CD14-positive monocyte (primary cell): Measurements from ENCODE around the gene TBXAS1. TPM values are rescaled to one million over a fixed set of nuclear protein-coding genes. Genes with fewer than 3 reads are reported as not detected.
A peak's percentile ranks its signal among the peaks of the same experiment; 100 is the strongest.

ENCODE experiments used
- DNase-seq, 3 donors: peaks; one replicate each; pipeline ENCODE4 v3.0.0-alpha.2; 2011 to 2022
- H2AFZ ChIP-seq: 2 replicates; pipeline ENCODE4 v1.6.0; 2012; ENCODE audit warnings: mild to moderate bottlenecking, low read depth, low read length, inconsistent platforms; ENCODE audit not compliant: insufficient read depth, poor library complexity, severe bottlenecking
- H3K27ac ChIP-seq, 2 donors: 1 replicate in 1 of 2; 2 replicates in 1 of 2; pipeline ENCODE4 v1.5.1; 2012 to 2013; ENCODE audit warnings: low read length in 2 of 2, control low read depth in 1 of 2, inconsistent platforms in 1 of 2, low read depth in 1 of 2, mild to moderate bottlenecking in 1 of 2
- H3K27me3 ChIP-seq, 2 donors: one replicate each; pipeline versions ENCODE4 v1.6.0 to v1.6.1; 2011 to 2013; ENCODE audit warnings: low read length in 2 of 2; ENCODE audit not compliant: control insufficient read depth in 2 of 2, insufficient read depth in 2 of 2
- H3K36me3 ChIP-seq, 2 donors: replicated peaks in 1 of 2; 1 replicate in 1 of 2; 2 replicates in 1 of 2; pipeline versions ENCODE4 v1.5.1 to v1.6.1; 2012 to 2013; ENCODE audit warnings: low read length in 2 of 2, control low read depth in 1 of 2, inconsistent platforms in 1 of 2, mild to moderate bottlenecking in 1 of 2; ENCODE audit not compliant: insufficient read depth in 2 of 2, control insufficient read depth in 1 of 2
- H3K4me1 ChIP-seq, 2 donors: 1 replicate in 1 of 2; 2 replicates in 1 of 2; pipeline versions ENCODE4 v1.5.1 to v1.6.1; 2012 to 2013; ENCODE audit warnings: low read length in 2 of 2, control low read depth in 1 of 2, inconsistent platforms in 1 of 2, mild to moderate bottlenecking in 1 of 2, moderate library complexity in 1 of 2; ENCODE audit not compliant: insufficient read depth in 2 of 2, control insufficient read depth in 1 of 2
- H3K4me2 ChIP-seq: replicated peaks from 2 replicates; pipeline ENCODE3; 2012; ENCODE audit warnings: low read length, moderate library complexity, mild to moderate bottlenecking; ENCODE audit not compliant: poor library complexity, severe bottlenecking; ENCODE audit errors: extremely low read depth
- H3K4me3 ChIP-seq, 3 experiments: fragments of 200-600 bp in 1 of 3; sonication (generic) in 1 of 3; replicated peaks in 1 of 3; 1 replicate in 2 of 3; 2 replicates in 1 of 3; pipeline ENCODE4 v1.5.1; 2011 to 2013; ENCODE audit warnings: low read length in 3 of 3, mild to moderate bottlenecking in 3 of 3, control low read depth in 2 of 3, low read depth in 2 of 3, inconsistent platforms in 1 of 3, moderate library complexity in 1 of 3
- H3K79me2 ChIP-seq: 2 replicates; pipeline ENCODE4 v1.6.0; 2012; ENCODE audit warnings: mild to moderate bottlenecking, control low read depth, inconsistent platforms, low read length, moderate library complexity; ENCODE audit not compliant: insufficient read depth
- H3K9ac ChIP-seq: 2 replicates; pipeline ENCODE4 v1.6.0; 2017; ENCODE audit warnings: low read length, mild to moderate bottlenecking; ENCODE audit not compliant: insufficient read depth, poor library complexity, severe bottlenecking
- H3K9me3 ChIP-seq, 2 donors: replicated peaks in 1 of 2; 1 replicate in 1 of 2; 2 replicates in 1 of 2; pipeline versions ENCODE4 v1.5.1 to v1.6.1; 2012 to 2013; ENCODE audit warnings: low read length in 2 of 2, control low read depth in 1 of 2; ENCODE audit not compliant: control insufficient read depth in 1 of 2, insufficient read depth in 1 of 2
- H4K20me1 ChIP-seq: 2 replicates; pipeline ENCODE4 v1.6.0; 2012; ENCODE audit warnings: mild to moderate bottlenecking, low read length, control low read depth, moderate library complexity; ENCODE audit not compliant: insufficient read depth
- H3K27ac Mint-ChIP-seq, 7 donors: one replicate each; pipeline ENCODE4 v1.8.0; 2020; ENCODE audit warnings: mild to moderate bottlenecking in 7 of 7, mixed read lengths in 7 of 7, moderate library complexity in 6 of 7, inconsistent platforms in 2 of 7
- H3K27me3 Mint-ChIP-seq, 3 donors: one replicate each; pipeline ENCODE4 v1.8.0; 2021 to 2022; ENCODE audit warnings: low read depth in 3 of 3, mild to moderate bottlenecking in 3 of 3, mixed read lengths in 3 of 3, moderate library complexity in 3 of 3, inconsistent platforms in 1 of 3
- H3K36me3 Mint-ChIP-seq, 2 donors: one replicate each; pipeline ENCODE4 v1.8.0; 2020; ENCODE audit warnings: mixed read lengths in 2 of 2, inconsistent platforms in 1 of 2, mild to moderate bottlenecking in 1 of 2
- H3K4me1 Mint-ChIP-seq: one replicate; pipeline ENCODE4 v1.8.0; 2020; ENCODE audit warnings: mild to moderate bottlenecking, mixed read lengths
- H3K4me3 Mint-ChIP-seq, 2 donors: one replicate each; pipeline ENCODE4 v1.8.0; 2020; ENCODE audit warnings: mild to moderate bottlenecking in 2 of 2, mixed read lengths in 2 of 2, moderate library complexity in 1 of 2
- H3K9me3 Mint-ChIP-seq, 7 donors: one replicate each; pipeline ENCODE4 v1.8.0; 2020 to 2022; ENCODE audit warnings: mixed read lengths in 7 of 7, mild to moderate bottlenecking in 6 of 7, moderate library complexity in 6 of 7, inconsistent platforms in 2 of 7
- WGBS: methylation state at CpG from one replicate; pipeline ENCODE4 v1.1.5; 2013; ENCODE audit warnings: missing lambda C conversion rate; ENCODE audit not compliant: insufficient coverage; 5-methylcytosine and 5-hydroxymethylcytosine counted together
- intact Hi-C, 2 donors: fragments of 100-400 bp; cut with micrococcal nuclease; formaldehyde crosslinking; loops; one replicate each; pipeline versions ENCODE4 v1.15.0 to v1.15.1; 2023
- polyA plus RNA-seq, 3 donors: library from polyadenylated mRNA; depleted of rRNA in 1 of 3; unstranded in 2 of 3; stranded (reverse) in 1 of 3; fragments of 300-500 nt in 2 of 3; fragments of >200 nt in 1 of 3; fragmentation: Illumina TruSeq in 2 of 3; gene quantifications; 1 replicate in 2 of 3; 2 replicates in 1 of 3; pipeline ENCODE4 v1.2.3, GENCODE V29; 2012 to 2021
- TF ChIP-seq, protein P1 (sequence below): fragments of 200-600 bp; IDR thresholded peaks from one replicate; pipeline ENCODE4 v1.8.0; 2022; ENCODE audit warnings: antibody characterized with exemption, mild to moderate bottlenecking

TBXAS1 gene
- polyA plus RNA-seq, 3 donors = 289 to 335 (median 298) TPM

DNA sequence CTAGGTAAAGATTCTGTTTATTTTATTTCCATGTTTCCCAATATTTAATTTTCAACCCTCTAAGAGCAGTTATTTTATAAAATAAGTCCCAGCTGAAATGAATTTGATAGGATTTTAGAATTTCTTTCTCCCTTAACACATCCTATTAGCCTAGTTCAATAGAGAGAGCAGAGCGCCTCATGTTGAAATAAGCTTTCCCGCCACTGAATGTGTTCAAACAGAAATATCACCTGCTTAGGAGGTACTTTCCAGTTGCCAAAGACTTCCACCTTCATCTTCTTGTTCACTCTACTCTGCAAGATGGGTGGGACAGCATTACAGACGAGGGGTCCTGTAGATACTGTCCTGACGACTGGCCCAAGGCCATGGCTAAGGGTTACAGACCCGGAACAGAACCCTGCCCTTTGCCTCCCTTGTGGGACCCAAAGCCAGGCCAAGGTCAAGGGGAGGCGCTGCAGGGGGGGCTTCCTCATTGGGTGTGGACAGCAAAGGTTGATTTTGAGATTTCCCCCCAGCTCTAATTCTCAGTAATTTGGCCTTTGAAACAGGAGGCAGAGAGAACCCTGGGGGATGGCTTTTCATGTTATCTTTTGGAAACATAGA is 171.7 kb downstream of the TBXAS1 start:
- peaks cover 42 to 81% of the 10 kb centered on the region in 2 donors for H3K36me3 Mint-ChIP-seq
- no peaks in the 10 kb centered on the region for H3K4me1 ChIP-seq
- H3K9ac ChIP-seq = no peak overlapping the region
- H3K27me3 Mint-ChIP-seq = peaks cover 0 to 3% (median 3%) of the 10 kb centered on the region in 3 donors
- no peak overlapping the region for H2AFZ ChIP-seq
- no peaks in the 10 kb centered on the region for H3K27me3 ChIP-seq
- peaks cover 99% of the 10 kb centered on the region for H4K20me1 ChIP-seq
- TF ChIP-seq, protein P1, sequence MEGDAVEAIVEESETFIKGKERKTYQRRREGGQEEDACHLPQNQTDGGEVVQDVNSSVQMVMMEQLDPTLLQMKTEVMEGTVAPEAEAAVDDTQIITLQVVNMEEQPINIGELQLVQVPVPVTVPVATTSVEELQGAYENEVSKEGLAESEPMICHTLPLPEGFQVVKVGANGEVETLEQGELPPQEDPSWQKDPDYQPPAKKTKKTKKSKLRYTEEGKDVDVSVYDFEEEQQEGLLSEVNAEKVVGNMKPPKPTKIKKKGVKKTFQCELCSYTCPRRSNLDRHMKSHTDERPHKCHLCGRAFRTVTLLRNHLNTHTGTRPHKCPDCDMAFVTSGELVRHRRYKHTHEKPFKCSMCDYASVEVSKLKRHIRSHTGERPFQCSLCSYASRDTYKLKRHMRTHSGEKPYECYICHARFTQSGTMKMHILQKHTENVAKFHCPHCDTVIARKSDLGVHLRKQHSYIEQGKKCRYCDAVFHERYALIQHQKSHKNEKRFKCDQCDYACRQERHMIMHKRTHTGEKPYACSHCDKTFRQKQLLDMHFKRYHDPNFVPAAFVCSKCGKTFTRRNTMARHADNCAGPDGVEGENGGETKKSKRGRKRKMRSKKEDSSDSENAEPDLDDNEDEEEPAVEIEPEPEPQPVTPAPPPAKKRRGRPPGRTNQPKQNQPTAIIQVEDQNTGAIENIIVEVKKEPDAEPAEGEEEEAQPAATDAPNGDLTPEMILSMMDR = no peak
- H3K27ac ChIP-seq = no peak overlapping the region
- no peak for DNase-seq
- intact Hi-C loops = loop anchor here (5.0 to 10.0 kb wide), 4 partner anchors 353 to 398 kb away; no protein-coding TSS in a partner anchor
- H3K9me3 Mint-ChIP-seq = peaks cover 0 to 3% (median 0%) of the 10 kb centered on the region in 7 donors
- H3K4me3 Mint-ChIP-seq = no peak overlapping the region
- no CpG with 5 or more reads among the region's 6 CpGs for WGBS
- H3K27ac Mint-ChIP-seq = peak overlapping the region in 2 of 7 donors; percentile 38 to 71
- no peak overlapping the region for H3K4me3 ChIP-seq
- H3K9me3 ChIP-seq = no peaks in the 10 kb centered on the region
- H3K4me1 Mint-ChIP-seq = peaks cover 4% of the 10 kb centered on the region
- H3K4me2 ChIP-seq = no peak overlapping the region
- H3K79me2 ChIP-seq = no peaks in the 10 kb centered on the region
- peaks cover 26 to 89% of the 10 kb centered on the region in 2 donors for H3K36me3 ChIP-seq

DNA sequence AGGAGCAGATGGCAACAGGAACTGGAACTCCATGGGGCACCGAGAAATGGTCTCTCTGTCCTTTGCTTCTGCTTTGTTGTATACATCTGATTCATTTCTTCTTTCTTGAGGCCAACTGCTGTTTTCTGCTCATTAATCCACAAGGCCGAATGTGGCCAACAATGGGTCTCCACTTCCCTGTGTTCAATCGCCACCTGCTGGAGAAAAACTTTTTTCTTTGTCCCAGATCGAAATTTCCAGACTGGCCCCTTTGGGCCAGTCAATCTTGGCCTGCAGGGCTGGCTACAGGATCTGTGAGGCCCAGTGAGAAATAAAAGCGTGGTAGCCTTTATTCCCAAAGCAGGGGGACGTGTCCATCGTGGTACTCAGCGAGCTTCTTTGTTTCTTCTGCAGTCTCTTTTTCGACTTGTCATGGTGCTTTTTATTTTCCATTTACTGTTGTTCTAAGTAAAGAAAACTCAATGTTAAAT is 174.9 kb downstream of the TBXAS1 start:
- H3K4me3 Mint-ChIP-seq = no peak overlapping the region
- TF ChIP-seq, protein P1 = peak; percentile 70
- Histone ChIP-seq H3K4me3 (no peak overlapping the region), H4K20me1 (peaks cover 98% of the 10 kb centered on the region), H3K36me3 (peaks cover 29 to 89% of the 10 kb centered on the region in 2 donors), H3K27ac (no peak overlapping the region), H3K4me2 (no peak overlapping the region), H3K9ac (no peak overlapping the region), H3K4me1 (no peaks in the 10 kb centered on the region), H2AFZ (no peak overlapping the region), H3K9me3 (no peaks in the 10 kb centered on the region), H3K79me2 (no peaks in the 10 kb centered on the region), H3K27me3 (no peaks in the 10 kb centered on the region)
- peaks cover 0 to 3% (median 3%) of the 10 kb centered on the region in 3 donors for H3K27me3 Mint-ChIP-seq
- DNase-seq = peak; percentile 21 to 41 (median 34)
- H3K4me1 Mint-ChIP-seq = peaks cover 4% of the 10 kb centered on the region
- H3K9me3 Mint-ChIP-seq = peaks cover 0 to 3% (median 0%) of the 10 kb centered on the region in 7 donors
- peak overlapping the region in 3 of 7 donors; percentile 1 to 71 (median 32) for H3K27ac Mint-ChIP-seq
- 30% methylated on average over 5 of the region's 9 CpGs for WGBS
- H3K36me3 Mint-ChIP-seq = peaks cover 53 to 81% of the 10 kb centered on the region in 2 donors
- intact Hi-C loops = loop anchor here (5.0 to 10.0 kb wide), 4 partner anchors 357 to 402 kb away; no protein-coding TSS in a partner anchor
